ENCODE data around the gene CLRN1.

Gene CLRN1

GRCh38 chr3:150920236-150920635 is 52.3 kb downstream of the CLRN1 start:
- TF ChIP-seq ZNF274 (IDR thresholded peaks at IDR 0.05; ENCODE audit: low read depth, low read length) (no peak), YY1 (IDR thresholded peaks at IDR 0.05; ENCODE audit: insufficient read depth, insufficient read length) (no peak), SUZ12 (IDR thresholded peaks at IDR 0.05; ENCODE audit: extremely low read depth, insufficient read depth, insufficient read length) (no peak)
- Histone ChIP-seq H3K4me3 (ENCODE audit: insufficient read length, low read depth) (no peak overlapping the region), H3K36me3 (ENCODE audit: insufficient read depth, insufficient read length, low read length) (no peaks in the 10 kb centered on the region), H3K9me3 (ENCODE audit: insufficient read depth, low read length) (no peaks in the 10 kb centered on the region), H3K4me1 (ENCODE audit: insufficient read depth, insufficient read length) (no peaks in the 10 kb centered on the region), H3K27me3 (ENCODE audit: insufficient read depth, insufficient read length) (no peaks in the 10 kb centered on the region), H3K9ac (ENCODE audit: insufficient read length, low read depth) (no peak overlapping the region)
- DNase-seq (ENCODE audit: low read depth, low spot score), result no peak

DNA sequence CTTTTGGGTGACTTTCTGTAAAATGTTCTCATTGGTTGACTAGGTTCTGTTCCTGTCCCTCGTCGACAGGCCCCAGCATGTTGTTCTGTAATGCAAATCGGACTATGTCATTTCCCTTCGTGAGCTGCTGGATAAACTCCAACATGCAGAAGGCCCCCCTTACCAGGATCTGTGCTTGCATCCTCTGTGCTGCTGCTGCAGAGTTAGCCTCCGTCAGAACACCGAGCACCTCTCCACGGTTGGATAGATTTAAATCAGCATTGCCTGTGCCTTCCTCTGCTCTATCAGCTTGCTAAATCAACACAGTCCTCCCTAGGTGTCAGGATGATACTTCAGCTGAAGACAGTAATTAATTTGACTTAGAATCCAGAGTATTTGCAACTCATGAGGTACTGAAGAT is 54.6 kb downstream of the CLRN1 start:
- H3K4me3 ChIP-seq (ENCODE audit: insufficient read length, low read depth), result no peak overlapping the region
- peak; percentile 18 for DNase-seq (ENCODE audit: low read depth, low spot score)
- H3K9me3 ChIP-seq (ENCODE audit: insufficient read depth, low read length), result no peaks in the 10 kb centered on the region
- H3K27me3 ChIP-seq (ENCODE audit: insufficient read depth, insufficient read length), result no peaks in the 10 kb centered on the region
- TF ChIP-seq YY1 (IDR thresholded peaks at IDR 0.05; ENCODE audit: insufficient read depth, insufficient read length), result no peak
- no peak for TF ChIP-seq SUZ12 (IDR thresholded peaks at IDR 0.05; ENCODE audit: extremely low read depth, insufficient read depth, insufficient read length)
- TF ChIP-seq ZNF274 (IDR thresholded peaks at IDR 0.05; ENCODE audit: low read depth, low read length), result no peak
- no peaks in the 10 kb centered on the region for H3K4me1 ChIP-seq (ENCODE audit: insufficient read depth, insufficient read length)
- no peaks in the 10 kb centered on the region for H3K36me3 ChIP-seq (ENCODE audit: insufficient read depth, insufficient read length, low read length)
- H3K9ac ChIP-seq (ENCODE audit: insufficient read length, low read depth), result no peak overlapping the region

DNA sequence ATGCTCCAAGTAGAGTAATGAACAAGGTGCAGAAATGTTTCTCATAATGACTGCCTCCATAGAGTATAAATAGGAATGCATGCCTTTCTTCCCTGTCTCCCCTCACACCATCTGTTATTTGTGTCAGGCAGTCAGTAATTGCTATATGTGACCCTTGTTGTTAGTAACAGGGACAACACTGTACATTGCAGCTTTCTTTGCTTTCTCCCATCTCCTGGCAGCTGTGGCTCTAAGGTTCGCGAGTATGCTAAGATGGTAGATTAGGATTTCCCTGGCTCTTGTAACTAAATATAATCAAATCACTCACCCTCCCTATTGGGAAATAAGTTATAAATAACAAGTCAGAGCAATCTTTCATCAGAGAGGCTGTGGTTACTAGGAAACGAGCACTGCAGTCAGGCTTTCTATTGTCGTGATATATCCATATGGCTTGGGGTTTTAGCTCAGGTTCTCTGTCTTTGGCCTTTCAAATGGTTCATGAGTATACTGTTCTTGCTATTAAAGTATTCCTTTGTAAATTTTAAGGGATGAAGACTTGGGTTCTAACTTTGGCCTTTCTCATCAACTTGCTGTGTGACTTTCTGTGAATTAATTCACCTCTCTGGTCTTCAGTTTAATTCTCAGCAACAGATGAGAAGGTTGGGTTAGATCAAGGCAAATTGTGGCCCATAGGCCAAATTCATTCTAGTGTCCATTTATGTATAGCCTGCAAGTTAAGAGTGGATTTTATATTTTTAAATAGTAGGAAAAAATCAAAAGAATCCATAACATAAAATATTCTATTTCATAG is 59.2 kb downstream of the CLRN1 start:
- TF ChIP-seq YY1 (IDR thresholded peaks at IDR 0.05; ENCODE audit: insufficient read depth, insufficient read length) (no peak), ZNF274 (IDR thresholded peaks at IDR 0.05; ENCODE audit: low read depth, low read length) (no peak), SUZ12 (IDR thresholded peaks at IDR 0.05; ENCODE audit: extremely low read depth, insufficient read depth, insufficient read length) (no peak)
- H3K9me3 ChIP-seq (ENCODE audit: insufficient read depth, low read length), result no peaks in the 10 kb centered on the region
- no peaks in the 10 kb centered on the region for H3K4me1 ChIP-seq (ENCODE audit: insufficient read depth, insufficient read length)
- no peak for DNase-seq (ENCODE audit: low read depth, low spot score)
- no peaks in the 10 kb centered on the region for H3K27me3 ChIP-seq (ENCODE audit: insufficient read depth, insufficient read length)
- no peaks in the 10 kb centered on the region for H3K36me3 ChIP-seq (ENCODE audit: insufficient read depth, insufficient read length, low read length)
- no peak overlapping the region for H3K4me3 ChIP-seq (ENCODE audit: insufficient read length, low read depth)
- H3K9ac ChIP-seq (ENCODE audit: insufficient read length, low read depth), result no peak overlapping the region

GRCh38 chr3:150912501-150912900 is 60.0 kb downstream of the CLRN1 start:
- no peaks in the 10 kb centered on the region for H3K9me3 ChIP-seq (ENCODE audit: insufficient read depth, low read length)
- H3K9ac ChIP-seq (ENCODE audit: insufficient read length, low read depth), result no peak overlapping the region
- H3K4me3 ChIP-seq (ENCODE audit: insufficient read length, low read depth), result no peak overlapping the region
- DNase-seq (ENCODE audit: low read depth, low spot score), result no peak
- no peaks in the 10 kb centered on the region for H3K36me3 ChIP-seq (ENCODE audit: insufficient read depth, insufficient read length, low read length)
- no peaks in the 10 kb centered on the region for H3K4me1 ChIP-seq (ENCODE audit: insufficient read depth, insufficient read length)
- TF ChIP-seq SUZ12 (IDR thresholded peaks at IDR 0.05; ENCODE audit: extremely low read depth, insufficient read depth, insufficient read length) (no peak), YY1 (IDR thresholded peaks at IDR 0.05; ENCODE audit: insufficient read depth, insufficient read length) (no peak), ZNF274 (IDR thresholded peaks at IDR 0.05; ENCODE audit: low read depth, low read length) (no peak)
- no peaks in the 10 kb centered on the region for H3K27me3 ChIP-seq (ENCODE audit: insufficient read depth, insufficient read length)

DNA sequence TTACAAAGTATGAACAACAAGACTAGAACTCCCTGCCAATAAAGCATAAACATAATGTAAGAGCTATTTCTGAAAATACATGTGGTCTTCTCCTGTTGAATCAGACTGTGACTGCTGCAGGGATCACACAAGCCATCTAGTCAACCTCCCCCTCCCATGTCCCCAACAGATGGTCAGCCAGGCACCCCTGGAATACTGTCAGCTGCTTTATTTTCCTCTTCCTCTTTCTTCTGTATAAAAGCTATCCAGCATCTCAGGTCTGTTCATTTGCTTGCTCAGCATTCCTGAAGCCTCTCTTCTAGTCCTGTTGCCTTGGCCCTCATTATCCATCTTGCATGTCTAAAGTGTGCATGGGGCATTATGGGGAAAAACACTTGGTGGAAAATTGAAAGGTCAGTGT is 60.8 kb downstream of the CLRN1 start:
- no peaks in the 10 kb centered on the region for H3K9me3 ChIP-seq (ENCODE audit: insufficient read depth, low read length)
- H3K4me1 ChIP-seq (ENCODE audit: insufficient read depth, insufficient read length), result no peaks in the 10 kb centered on the region
- no peaks in the 10 kb centered on the region for H3K27me3 ChIP-seq (ENCODE audit: insufficient read depth, insufficient read length)
- H3K9ac ChIP-seq (ENCODE audit: insufficient read length, low read depth), result no peak overlapping the region
- DNase-seq (ENCODE audit: low read depth, low spot score), result no peak
- TF ChIP-seq YY1 (IDR thresholded peaks at IDR 0.05; ENCODE audit: insufficient read depth, insufficient read length) (no peak), SUZ12 (IDR thresholded peaks at IDR 0.05; ENCODE audit: extremely low read depth, insufficient read depth, insufficient read length) (no peak)
- no peak overlapping the region for H3K4me3 ChIP-seq (ENCODE audit: insufficient read length, low read depth)
- no peaks in the 10 kb centered on the region for H3K36me3 ChIP-seq (ENCODE audit: insufficient read depth, insufficient read length, low read length)

DNA sequence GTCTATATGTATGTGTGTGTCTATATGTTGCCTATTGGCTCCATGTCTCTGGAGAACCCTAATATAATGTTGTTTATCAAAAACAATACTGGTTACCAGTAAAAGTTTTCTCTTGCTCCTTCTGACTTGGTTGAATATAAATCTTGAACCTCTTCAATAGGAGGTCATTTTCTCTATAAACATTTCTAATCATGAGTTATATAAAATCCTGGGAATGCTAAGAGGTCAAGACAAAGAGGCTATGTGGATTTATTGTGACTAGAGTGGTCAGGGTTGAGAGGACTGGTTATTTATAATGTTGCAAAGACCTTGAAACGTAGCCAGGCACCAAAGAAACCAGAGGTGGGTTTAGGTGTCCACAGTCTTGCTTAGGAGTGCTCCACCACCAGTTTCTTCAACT is 66.1 kb downstream of the CLRN1 start:
- no peaks in the 10 kb centered on the region for H3K27me3 ChIP-seq (ENCODE audit: insufficient read depth, insufficient read length)
- no peak for DNase-seq (ENCODE audit: low read depth, low spot score)
- no peaks in the 10 kb centered on the region for H3K36me3 ChIP-seq (ENCODE audit: insufficient read depth, insufficient read length, low read length)
- no peak overlapping the region for H3K4me3 ChIP-seq (ENCODE audit: insufficient read length, low read depth)
- no peaks in the 10 kb centered on the region for H3K4me1 ChIP-seq (ENCODE audit: insufficient read depth, insufficient read length)
- TF ChIP-seq SUZ12 (IDR thresholded peaks at IDR 0.05; ENCODE audit: extremely low read depth, insufficient read depth, insufficient read length) (no peak), ZNF274 (IDR thresholded peaks at IDR 0.05; ENCODE audit: low read depth, low read length) (no peak), YY1 (IDR thresholded peaks at IDR 0.05; ENCODE audit: insufficient read depth, insufficient read length) (no peak)
- H3K9me3 ChIP-seq (ENCODE audit: insufficient read depth, low read length), result no peaks in the 10 kb centered on the region
- H3K9ac ChIP-seq (ENCODE audit: insufficient read length, low read depth), result no peak overlapping the region

- no peak overlapping the region for H3K9ac ChIP-seq (ENCODE audit: insufficient read length, low read depth)
- no peak for TF ChIP-seq SUZ12 (IDR thresholded peaks at IDR 0.05; ENCODE audit: extremely low read depth, insufficient read depth, insufficient read length)
- TF ChIP-seq ZNF274 (IDR thresholded peaks at IDR 0.05; ENCODE audit: low read depth, low read length), result no peak
- TF ChIP-seq YY1 (IDR thresholded peaks at IDR 0.05; ENCODE audit: insufficient read depth, insufficient read length), result no peak
- H3K4me3 ChIP-seq (ENCODE audit: insufficient read length, low read depth), result no peak overlapping the region
- no peaks in the 10 kb centered on the region for H3K27me3 ChIP-seq (ENCODE audit: insufficient read depth, insufficient read length)
- H3K4me1 ChIP-seq (ENCODE audit: insufficient read depth, insufficient read length), result no peaks in the 10 kb centered on the region
- H3K36me3 ChIP-seq (ENCODE audit: insufficient read depth, insufficient read length, low read length), result no peaks in the 10 kb centered on the region
- H3K9me3 ChIP-seq (ENCODE audit: insufficient read depth, low read length), result no peaks in the 10 kb centered on the region
- DNase-seq (ENCODE audit: low read depth, low spot score), result no peak
Measured at GRCh38 chr3:150905746-150906145, 66.8 kb downstream of the CLRN1 start.

Data from NT2/D1 (cell line).